ENCODE results near the gene USP25. TPM values are rescaled to one million over a fixed set of nuclear protein-coding genes. Genes with fewer than 3 reads are reported as not detected.
A peak's percentile ranks its signal among the peaks of the same experiment; 100 is the strongest.

USP25 gene
- polyA plus RNA-seq, 1 donor (not counting 4 experiments of a cell fraction or from before 2014, with no cell fraction given), result 17.8 TPM

- FAIRE-seq (peak; percentile 13), DNase-seq (ENCODE audit: low read depth, low spot score) (no peak)
- H3K27me3 ChIP-seq (ENCODE audit: control insufficient read depth, extremely low read depth, insufficient read depth, low read length), result no peaks in the 10 kb centered on the region
- dilution Hi-C loops (cut with MboI; ENCODE audit: extremely low pct_ligation_motif_present, low sequenced_read_pairs), result no loop called here
- H3K27ac ChIP-seq (ENCODE audit: control insufficient read depth, insufficient read depth, low read length), result no peak overlapping the region
- H3K36me3 ChIP-seq (ENCODE audit: control insufficient read depth in 2 of 2, extremely low read depth in 1 of 2, insufficient read depth in 2 of 2, low read length in 2 of 2), result no peaks in the 10 kb centered on the region
- H3K4me2 ChIP-seq (ENCODE audit: control insufficient read depth, extremely low read depth, insufficient read depth, low read depth, low read length), result no peak overlapping the region
- no peaks in the 10 kb centered on the region for H3K9me1 ChIP-seq (ENCODE audit: control insufficient read depth, extremely low read depth, insufficient read depth, low read length)
- TF ChIP-seq EZH2 (IDR thresholded peaks at IDR 0.05; ENCODE audit: low read length), result no peak
- no peak for TF ChIP-seq CTCF (optimal IDR thresholded peaks at IDR 0.05 in 1 of 3, IDR thresholded peaks at IDR 0.05 in 1 of 3, conservative IDR thresholded peaks at IDR 0.05 in 1 of 3; ENCODE audit: extremely low read depth in 1 of 3, insufficient read depth in 2 of 3, low read length in 3 of 3)
- no peaks in the 10 kb centered on the region for H3K79me2 ChIP-seq (ENCODE audit: control insufficient read depth, insufficient read depth, low read length)
- no peak overlapping the region for H3K9ac ChIP-seq (ENCODE audit: control insufficient read depth, extremely low read depth, insufficient read depth, low read length)
- H3K4me1 ChIP-seq (ENCODE audit: control insufficient read depth, extremely low read depth, insufficient read depth, low read length), result no peaks in the 10 kb centered on the region
- no peak overlapping the region for H3K4me3 ChIP-seq (ENCODE audit: control insufficient read depth in 2 of 3, extremely low read depth in 1 of 3, insufficient read depth in 2 of 3, low read depth in 1 of 3, low read length in 3 of 3)
- H3K9me3 ChIP-seq (ENCODE audit: control insufficient read depth, low read depth, low read length), result no peaks in the 10 kb centered on the region
- no peak overlapping the region for H2AFZ ChIP-seq (ENCODE audit: control insufficient read depth, low read length)
- H4K20me1 ChIP-seq (ENCODE audit: control insufficient read depth, extremely low read depth, insufficient read depth, low read length), result no peaks in the 10 kb centered on the region
These were observed 164.1 kb downstream of the USP25 start for GRCh38 chr21:15893902-15894301.

- H3K27ac ChIP-seq (ENCODE audit: control insufficient read depth, insufficient read depth, low read length), result no peak overlapping the region
- H3K9me1 ChIP-seq (ENCODE audit: control insufficient read depth, extremely low read depth, insufficient read depth, low read length), result no peaks in the 10 kb centered on the region
- no peaks in the 10 kb centered on the region for H3K9me3 ChIP-seq (ENCODE audit: control insufficient read depth, low read depth, low read length)
- no peaks in the 10 kb centered on the region for H3K27me3 ChIP-seq (ENCODE audit: control insufficient read depth, extremely low read depth, insufficient read depth, low read length)
- no peak for TF ChIP-seq EZH2 (IDR thresholded peaks at IDR 0.05; ENCODE audit: low read length)
- TF ChIP-seq CTCF (optimal IDR thresholded peaks at IDR 0.05 in 1 of 3, IDR thresholded peaks at IDR 0.05 in 1 of 3, conservative IDR thresholded peaks at IDR 0.05 in 1 of 3; ENCODE audit: extremely low read depth in 1 of 3, insufficient read depth in 2 of 3, low read length in 3 of 3), result no peak
- no peaks in the 10 kb centered on the region for H3K79me2 ChIP-seq (ENCODE audit: control insufficient read depth, insufficient read depth, low read length)
- DNase-seq (ENCODE audit: low read depth, low spot score) (no peak), FAIRE-seq (no peak)
- H3K4me1 ChIP-seq (ENCODE audit: control insufficient read depth, extremely low read depth, insufficient read depth, low read length), result no peaks in the 10 kb centered on the region
- no peaks in the 10 kb centered on the region for H4K20me1 ChIP-seq (ENCODE audit: control insufficient read depth, extremely low read depth, insufficient read depth, low read length)
- no peak overlapping the region for H2AFZ ChIP-seq (ENCODE audit: control insufficient read depth, low read length)
- no peak overlapping the region for H3K4me3 ChIP-seq (ENCODE audit: control insufficient read depth in 2 of 3, extremely low read depth in 1 of 3, insufficient read depth in 2 of 3, low read depth in 1 of 3, low read length in 3 of 3)
- dilution Hi-C loops (cut with MboI; ENCODE audit: extremely low pct_ligation_motif_present, low sequenced_read_pairs), result no loop called here
- no peak overlapping the region for H3K4me2 ChIP-seq (ENCODE audit: control insufficient read depth, extremely low read depth, insufficient read depth, low read depth, low read length)
- H3K36me3 ChIP-seq (ENCODE audit: control insufficient read depth in 2 of 2, extremely low read depth in 1 of 2, insufficient read depth in 2 of 2, low read length in 2 of 2), result no peaks in the 10 kb centered on the region
- H3K9ac ChIP-seq (ENCODE audit: control insufficient read depth, extremely low read depth, insufficient read depth, low read length), result no peak overlapping the region
These were observed 164.8 kb downstream of the USP25 start for GRCh38 chr21:15894596-15894995.
